ENCODE measurements around the gene CLRN3.

Gene CLRN3

GRCh38 chr10:127894146-127894545 is 1.4 kb upstream of the CLRN3 start:
- no peak for DNase-seq

GRCh38 chr10:127890832-127891334 is 1.9 kb downstream of the CLRN3 start:
- DNase-seq: no peak

GRCh38 chr10:127890216-127890615 is 2.5 kb downstream of the CLRN3 start:
- no peak for DNase-seq

DNA sequence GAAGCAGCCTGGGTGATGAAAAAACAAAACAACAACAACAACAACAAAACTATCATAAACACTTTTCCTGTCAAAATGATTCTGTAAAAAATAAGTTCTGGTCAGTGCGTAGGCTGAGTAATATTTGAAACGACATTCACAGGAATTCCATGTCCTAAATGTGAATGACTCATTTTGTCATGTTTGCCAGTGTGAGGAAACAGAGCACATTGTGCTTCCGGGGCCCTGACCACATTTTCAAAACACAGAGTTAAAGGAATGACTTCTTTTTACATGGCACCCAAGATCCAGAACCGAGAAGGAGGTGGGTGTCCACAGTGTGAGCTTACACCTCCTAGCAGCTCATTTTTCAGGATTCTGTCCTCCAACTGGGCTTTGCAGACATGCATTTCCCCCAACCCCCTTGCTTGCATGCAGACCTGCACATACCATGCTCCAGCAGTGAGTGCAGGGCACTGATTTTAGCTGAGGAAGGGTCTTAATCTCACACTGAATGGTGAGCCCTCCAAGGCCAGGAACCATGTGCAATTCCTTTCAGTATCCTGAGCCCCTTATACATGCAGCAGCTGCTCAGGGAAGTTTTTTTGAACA is 3.0 kb downstream of the CLRN3 start:
- no peak for DNase-seq

GRCh38 chr10:127888521-127889312 is 4.0 kb downstream of the CLRN3 start:
- DNase-seq: no peak

GRCh38 chr10:127887541-127888415 is 5.0 kb downstream of the CLRN3 start:
- DNase-seq: no peak

DNA sequence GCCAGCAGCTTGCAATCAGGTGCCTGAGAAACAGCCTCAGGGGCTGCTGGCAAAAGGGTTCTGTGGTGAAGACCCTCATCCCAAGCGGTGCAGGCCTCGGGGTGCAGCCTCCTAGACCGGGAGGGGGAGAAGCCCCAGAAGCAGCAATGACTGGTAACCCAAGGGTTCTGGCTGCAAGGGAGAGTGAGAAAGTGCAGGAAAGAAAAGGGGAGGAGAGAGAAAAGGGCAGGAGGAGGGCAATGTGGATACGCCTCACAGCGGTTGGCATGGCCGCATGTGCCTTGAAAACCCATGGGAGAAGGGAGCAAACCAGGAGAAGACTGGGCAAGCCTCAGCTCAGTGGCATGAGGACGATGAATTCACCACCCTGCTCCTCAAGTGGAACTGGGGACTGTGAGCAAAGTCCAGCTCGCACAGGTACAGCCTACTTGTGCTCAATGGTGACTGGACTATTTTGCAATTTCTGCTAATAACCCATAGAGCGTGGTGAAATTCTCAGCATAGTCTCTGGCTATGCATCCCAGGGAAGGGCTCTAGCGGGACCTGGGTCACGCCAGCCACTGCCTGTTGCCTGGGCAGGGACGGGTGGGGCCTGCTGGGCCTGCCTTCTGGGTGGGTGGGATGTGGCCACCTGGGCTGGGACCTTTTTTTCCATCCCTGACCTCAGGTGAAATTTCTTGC is 6.2 kb downstream of the CLRN3 start:
- no peak for DNase-seq

DNA sequence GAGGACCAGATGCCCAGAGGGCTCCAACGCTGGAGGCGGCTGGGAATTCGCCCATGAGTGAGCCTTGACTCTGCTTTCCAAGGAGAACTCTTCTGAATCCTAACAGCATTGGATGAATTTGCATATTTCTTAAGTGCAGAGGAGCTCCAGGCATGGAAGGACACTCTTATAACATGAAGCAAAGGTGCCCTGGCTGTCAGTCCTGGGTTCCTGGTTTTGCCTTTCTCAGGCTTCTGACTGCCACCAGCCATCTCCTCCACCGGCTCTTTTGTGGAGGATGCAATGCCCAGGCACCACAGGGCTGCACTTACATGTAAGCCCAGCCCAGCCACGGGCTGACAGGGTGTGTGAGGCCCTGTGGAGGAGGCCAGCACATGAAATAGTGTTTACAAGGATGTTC is 8.2 kb downstream of the CLRN3 start:
- DNase-seq: no peak

DNA sequence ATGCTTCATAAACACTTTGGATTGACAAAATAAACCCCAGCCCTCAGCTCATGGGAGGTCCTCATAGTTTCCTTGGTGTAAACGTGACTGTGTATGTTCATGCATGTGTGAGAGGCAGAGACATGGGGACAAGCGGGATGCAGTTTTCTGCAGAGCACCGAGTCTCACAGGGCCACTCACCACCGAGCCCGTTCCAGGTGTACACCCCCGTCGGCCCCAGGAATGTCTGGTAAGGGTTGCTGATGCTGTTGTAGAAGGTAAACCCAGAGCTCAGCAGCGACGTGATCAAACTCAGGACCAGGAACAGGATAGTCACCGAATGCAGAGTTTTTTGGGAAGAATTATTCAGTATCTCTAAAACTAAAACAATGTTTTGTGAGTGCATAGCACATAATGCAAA is 9.2 kb downstream of the CLRN3 start:
- DNase-seq: no peak

DNA sequence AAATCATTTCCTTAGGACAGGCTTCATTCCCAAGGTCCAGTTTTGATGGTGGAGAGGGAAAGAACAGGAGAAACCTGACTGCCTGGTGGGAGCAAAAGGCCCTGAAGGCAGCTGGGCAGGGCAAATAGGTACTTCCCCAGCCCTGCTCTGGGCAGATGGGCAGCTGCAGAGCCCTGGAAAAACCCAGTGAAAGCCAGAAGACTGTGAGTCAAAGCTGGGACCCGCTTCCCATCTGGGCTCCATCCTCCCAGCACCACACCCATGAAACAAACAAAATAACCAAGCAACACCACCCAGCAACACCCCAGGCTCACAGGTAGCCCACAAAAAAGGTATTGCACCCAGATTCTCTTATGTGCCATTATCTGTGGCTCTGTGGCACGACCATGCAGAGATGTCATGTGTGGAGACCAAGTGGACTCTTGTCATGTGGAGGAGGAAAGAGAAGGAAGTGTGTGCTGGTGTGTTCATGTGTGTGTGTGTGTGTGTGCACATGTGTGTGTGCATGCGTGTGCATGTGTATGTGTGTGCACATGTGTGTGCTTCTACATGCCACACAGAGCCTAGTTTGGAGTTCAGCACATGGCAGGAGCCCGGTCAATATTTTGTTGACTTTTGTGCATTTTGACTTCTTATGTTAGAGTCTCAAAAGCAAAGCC is 9.8 kb downstream of the CLRN3 start:
- no peak for DNase-seq

DNA sequence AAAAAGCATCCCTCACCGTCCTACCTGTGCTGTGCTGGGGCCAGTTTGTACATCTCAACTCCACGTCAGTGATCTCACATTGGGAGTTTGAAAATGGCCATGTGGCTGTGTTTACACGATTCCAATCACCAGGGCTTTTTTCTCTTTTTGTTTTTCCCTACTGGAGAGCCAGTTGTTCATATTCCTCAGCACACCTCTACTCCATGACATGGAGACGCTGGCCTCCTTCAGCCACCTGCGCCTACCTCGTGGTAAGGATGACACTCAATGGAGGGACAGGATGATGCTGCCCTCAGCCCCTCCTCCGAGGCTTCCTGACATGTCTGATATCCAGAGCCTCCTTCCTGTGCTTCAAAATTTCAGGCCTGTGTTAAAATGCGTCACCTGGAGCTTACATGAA is 10.3 kb downstream of the CLRN3 start:
- no peak for DNase-seq

- DNase-seq: no peak
These were observed 11.5 kb downstream of the CLRN3 start for GRCh38 chr10:127881262-127881661.

DNA sequence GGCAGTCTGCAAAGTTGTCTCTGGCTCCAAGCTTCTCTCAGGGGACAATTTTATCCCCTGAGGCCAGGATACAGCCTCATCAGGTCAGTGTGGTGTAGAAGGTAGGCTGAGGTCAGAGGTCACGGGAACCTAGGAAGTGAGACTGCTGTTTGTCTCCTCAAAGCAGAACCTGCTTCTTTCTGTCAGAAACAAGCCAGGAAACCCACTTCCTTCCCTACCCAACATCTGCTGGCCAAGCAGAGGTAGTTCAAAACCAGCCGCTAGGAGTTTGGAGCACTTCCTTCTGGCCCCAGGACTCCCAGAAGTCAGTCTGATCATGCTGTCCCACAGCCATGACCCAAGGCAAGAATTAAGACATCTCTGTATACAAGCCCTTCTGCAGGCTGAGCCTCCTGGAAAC is 12.2 kb downstream of the CLRN3 start:
- DNase-seq: peak; percentile 30

GRCh38 chr10:127878475-127879055 is 14.2 kb downstream of the CLRN3 start:
- peak; percentile 3 for DNase-seq

DNA sequence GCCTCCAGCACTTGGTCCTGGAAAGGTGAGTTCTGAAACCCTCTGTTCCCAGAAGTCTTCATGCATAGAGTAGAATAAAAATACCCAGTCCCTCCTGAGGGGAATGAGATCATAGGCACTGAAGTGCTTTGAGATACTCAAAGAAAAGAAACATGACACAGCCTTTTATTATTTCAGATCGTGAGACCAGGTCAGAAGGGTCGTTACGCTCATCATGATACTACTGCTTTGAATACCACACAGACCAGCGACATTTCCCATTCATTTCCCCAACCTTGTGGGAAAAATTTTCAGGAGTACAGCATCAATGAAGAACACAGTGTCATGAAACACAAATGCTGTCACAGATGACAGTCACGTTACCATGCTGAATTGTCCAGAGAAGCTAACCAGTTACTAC is 15.0 kb downstream of the CLRN3 start:
- DNase-seq: no peak

DNA sequence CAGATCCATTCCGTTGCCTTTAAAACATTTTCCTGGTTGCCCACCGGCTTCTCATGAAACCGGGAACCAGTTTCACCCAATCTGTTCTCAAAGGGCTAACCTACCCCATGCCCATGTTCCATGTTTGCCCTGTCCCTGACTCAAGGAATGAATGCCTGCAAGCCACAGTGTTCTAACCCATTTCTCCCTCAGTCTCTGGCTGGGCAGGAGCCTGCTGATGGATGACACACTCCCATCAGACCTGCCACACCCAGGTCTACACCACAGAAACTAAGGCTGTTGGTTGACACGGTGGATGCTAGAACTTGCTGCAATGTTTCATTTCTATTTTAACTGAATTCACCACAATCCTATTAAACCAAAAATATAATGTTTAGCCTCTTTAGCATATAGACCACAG is 15.6 kb downstream of the CLRN3 start:
- no peak for DNase-seq

GRCh38 chr10:127875916-127876315 is 16.8 kb downstream of the CLRN3 start:
- DNase-seq: no peak

- no peak for DNase-seq
These were observed 17.3 kb downstream of the CLRN3 start for GRCh38 chr10:127875449-127875765.

DNA sequence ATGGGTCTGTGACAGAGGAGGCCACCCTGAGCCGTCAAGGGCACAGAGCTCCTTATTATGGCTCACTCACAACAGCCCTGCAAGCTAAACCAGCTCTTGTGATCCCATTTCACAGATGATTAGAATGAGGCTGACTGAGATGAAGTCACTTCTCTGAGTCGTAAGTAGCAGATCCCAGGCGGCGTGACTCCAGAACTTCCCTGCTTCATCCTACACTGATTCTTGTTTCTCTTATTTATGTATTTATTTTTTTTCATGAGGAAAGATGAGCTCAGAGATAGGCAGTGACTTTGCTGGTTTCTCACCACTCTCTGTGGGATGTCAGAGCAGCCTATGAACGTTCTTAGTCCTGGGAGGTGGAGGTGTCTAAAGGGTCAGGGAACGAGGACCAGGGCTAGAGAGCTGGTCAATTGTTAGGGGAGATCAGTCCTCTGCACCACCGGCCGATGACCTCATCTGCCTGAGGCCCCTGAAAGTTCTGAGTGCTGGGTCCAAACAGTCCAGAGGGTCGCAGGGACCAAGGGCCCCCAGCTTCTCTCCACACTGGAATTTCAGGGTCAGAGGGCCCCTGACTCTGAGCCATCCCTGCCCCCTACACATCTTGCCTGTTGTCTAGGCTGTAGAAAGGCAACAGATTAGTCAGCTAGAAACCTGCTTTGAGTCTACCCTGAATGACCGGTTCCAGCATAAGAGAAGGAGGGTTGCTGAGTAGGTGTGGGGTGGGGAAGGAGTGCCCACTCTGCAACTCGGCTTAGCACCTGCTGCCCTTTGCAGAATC is 17.9 kb downstream of the CLRN3 start:
- no peak for DNase-seq

DNA sequence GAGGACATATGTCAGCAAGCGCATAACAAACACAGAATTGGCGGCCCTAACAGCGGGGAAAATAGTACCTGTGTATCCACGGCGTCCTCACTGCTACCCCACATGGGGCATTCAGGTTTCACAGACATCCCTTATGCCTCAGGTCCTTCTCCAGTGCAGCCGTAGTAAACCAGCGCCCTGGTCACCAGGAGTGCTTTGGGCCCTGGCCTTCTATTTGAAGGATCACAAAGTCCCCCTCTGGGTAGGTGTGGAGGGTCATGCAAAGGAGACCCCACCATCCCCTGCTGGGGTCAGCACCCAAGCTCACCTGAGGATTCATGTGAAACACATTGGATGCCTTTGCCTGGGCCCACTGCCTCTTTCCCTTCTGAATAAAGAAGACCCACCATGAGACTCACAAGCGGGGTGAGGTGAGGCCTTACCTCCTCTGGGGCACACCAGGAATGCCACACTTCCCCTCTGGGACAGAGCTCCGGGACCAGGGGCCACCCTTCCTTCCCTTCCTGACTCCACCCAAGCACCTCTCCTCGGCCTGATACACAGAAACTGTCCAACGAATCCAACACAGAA is 18.8 kb downstream of the CLRN3 start:
- DNase-seq: no peak

Measured in midbrain (tissue), 1 donor.